ENCODE data around the gene ABR. TPM values are rescaled to one million over a fixed set of nuclear protein-coding genes. Genes with fewer than 3 reads are reported as not detected.

Gene ABR
- total RNA-seq, 1 experiment from 2014 or later, result 35.4 TPM

- Histone ChIP-seq H3F3A (ENCODE audit: low read length, unreplicated experiment) (no peaks in the 10 kb centered on the region), H3K4me1 (ENCODE audit: insufficient read depth, low read length) (peaks cover 11% of the 10 kb centered on the region; the same call in 1 of the 2 replicates), H3K9me2 (replicated peaks; ENCODE audit: low read length) (no peaks in the 10 kb centered on the region), H3K27ac (ENCODE audit: low read length) (no peak overlapping the region), H3K36me3 (ENCODE audit: low read depth, low read length) (no peaks in the 10 kb centered on the region), H3K27me3 (ENCODE audit: low read length) (no peaks in the 10 kb centered on the region), H3K4me3 (ENCODE audit: low read length) (peak overlapping the region; percentile 67), H4K20me1 (ENCODE audit: low read length) (no peaks in the 10 kb centered on the region), H3K9me3 (ENCODE audit: low read length) (no peaks in the 10 kb centered on the region), H3K4me2 (ENCODE audit: low read length) (peak overlapping the region; percentile 56; the same call in 1 of the 2 replicates), H3K79me2 (ENCODE audit: low read length) (peaks cover 43% of the 10 kb centered on the region), H3K9ac (ENCODE audit: low read length) (peak overlapping the region; percentile 27; the same call in 1 of the 2 replicates), H2AFZ (ENCODE audit: low read length) (no peak overlapping the region)
- POLR2A ChIA-PET (ENCODE audit: unreplicated experiment), result interaction anchor here (0.7 kb wide), 1 partner anchor 17 kb away, joined by 4 read pairs; no protein-coding TSS in a partner anchor
- CTCF ChIA-PET, result interaction anchor here (1.0 kb wide), 2 partner anchors 100 to 184 kb away, joined by 3 to 12 read pairs; no protein-coding TSS in a partner anchor
- DNase-seq, result no peak
- peak; percentile 60 for ATAC-seq
- TF ChIP-seq EZH2phosphoT487 (IDR thresholded peaks at IDR 0.05; ENCODE audit: borderline replicate concordance, low read length), result no peak
- no peak for TF ChIP-seq EZH2 (IDR thresholded peaks at IDR 0.05; ENCODE audit: low read length, unreplicated experiment)
- no peak for TF ChIP-seq CTCF (conservative IDR thresholded peaks at IDR 0.05; ENCODE audit: low read depth, low read length)
- intact Hi-C loops (cut with micrococcal nuclease), result loop anchor here (10.0 kb wide), 1 partner anchor 54 kb away; no protein-coding TSS in a partner anchor
- no TSS peak for BruUV-seq (replicated peaks)
Measured at GRCh38 chr17:979212-979538, 200.6 kb downstream of the ABR start.

GRCh38 chr17:978103-979093 lies 201.4 kb downstream of the ABR start:
- H3K9me3 ChIP-seq (ENCODE audit: low read length), result no peaks in the 10 kb centered on the region
- no TSS peak for BruUV-seq (replicated peaks)
- H4K20me1 ChIP-seq (ENCODE audit: low read length), result no peaks in the 10 kb centered on the region
- peaks cover 15% of the 10 kb centered on the region for H3K4me1 ChIP-seq (ENCODE audit: insufficient read depth, low read length)
- no peaks in the 10 kb centered on the region for H3F3A ChIP-seq (ENCODE audit: low read length, unreplicated experiment)
- DNase-seq (peak; percentile 20), ATAC-seq (peak; percentile 16; the same call in 1 of the 2 replicates)
- intact Hi-C loops (cut with micrococcal nuclease), result loop anchor here (10.0 kb wide), 1 partner anchor 54 kb away; no protein-coding TSS in a partner anchor
- POLR2A ChIA-PET (ENCODE audit: unreplicated experiment), result no interaction called here
- H3K9me2 ChIP-seq (replicated peaks; ENCODE audit: low read length), result no peaks in the 10 kb centered on the region
- TF ChIP-seq EZH2 (IDR thresholded peaks at IDR 0.05; ENCODE audit: low read length, unreplicated experiment), result no peak
- no peak for TF ChIP-seq EZH2phosphoT487 (IDR thresholded peaks at IDR 0.05; ENCODE audit: borderline replicate concordance, low read length)
- TF ChIP-seq CTCF (conservative IDR thresholded peaks at IDR 0.05; ENCODE audit: low read depth, low read length), result no peak
- H3K9ac ChIP-seq (ENCODE audit: low read length), result peak overlapping the region; percentile 73
- CTCF ChIA-PET, result interaction anchor here (0.5 kb wide), 1 partner anchor 182 kb away, joined by 4 read pairs; no protein-coding TSS in a partner anchor
- H2AFZ ChIP-seq (ENCODE audit: low read length), result peak overlapping the region; percentile 68
- H3K4me2 ChIP-seq (ENCODE audit: low read length), result peak overlapping the region; percentile 90
- no peaks in the 10 kb centered on the region for H3K36me3 ChIP-seq (ENCODE audit: low read depth, low read length)
- peak overlapping the region; percentile 22 for H3K27ac ChIP-seq (ENCODE audit: low read length)
- peaks cover 43% of the 10 kb centered on the region for H3K79me2 ChIP-seq (ENCODE audit: low read length)
- peak overlapping the region; percentile 79 for H3K4me3 ChIP-seq (ENCODE audit: low read length)
- no peaks in the 10 kb centered on the region for H3K27me3 ChIP-seq (ENCODE audit: low read length)
